K562 (cell line): ENCODE results near the gene MIP. TPM values are rescaled to one million over a fixed set of nuclear protein-coding genes. Genes with fewer than 3 reads are reported as not detected.
A peak's percentile ranks its signal among the peaks of the same experiment; 100 is the strongest.

Experiments
- CTBP1 ChIP-seq: fragments of 450-650 bp; IDR thresholded peaks from 2 replicates; pipeline ENCODE4 v1.6.1; 2016; ENCODE audit warnings: borderline replicate concordance
- DACH1 ChIP-seq: fragments of 450-650 bp; IDR thresholded peaks from 2 replicates; pipeline ENCODE4 v1.6.1; 2018; ENCODE audit not compliant: partially characterized antibody
- GTF2F1 ChIP-seq: IDR thresholded peaks from 2 replicates; pipeline ENCODE4 v1.6.1; 2011; ENCODE audit warnings: low read depth, low read length, improper control_type of control experiment
- KLF10 ChIP-seq: fragments of 250-450 bp; sonication (Bioruptor Pico); IDR thresholded peaks from 2 replicates; pipeline ENCODE4 v1.6.1; 2021; ENCODE audit warnings: matching md5 sums
- KLF13 ChIP-seq: fragments of 450-650 bp; IDR thresholded peaks from 2 replicates; pipeline ENCODE4 v1.6.1; 2016; ENCODE audit warnings: missing genetic modification characterization, low read depth, mild to moderate bottlenecking, missing compliant biosample characterization, moderate library complexity, borderline replicate concordance
- L3MBTL2 ChIP-seq: fragments of 450-650 bp; IDR thresholded peaks from 2 replicates; pipeline ENCODE4 v1.6.1; 2016; ENCODE audit warnings: mild to moderate bottlenecking, moderate library complexity
- LCOR ChIP-seq: sonication (generic); formaldehyde crosslinking; IDR thresholded peaks from 2 replicates; pipeline ENCODE4 v1.8.0; 2022; ENCODE audit warnings: mild to moderate bottlenecking, missing genetic modification reagents
- NELFE ChIP-seq: IDR thresholded peaks from 2 replicates; pipeline ENCODE4 v1.6.1; 2011; ENCODE audit warnings: mild to moderate bottlenecking; ENCODE audit not compliant: insufficient read depth, insufficient read length
- NFE2L1 ChIP-seq: fragments of 450-650 bp; IDR thresholded peaks from 2 replicates; pipeline ENCODE4 v1.6.1; 2016; ENCODE audit warnings: missing genetic modification characterization, low read depth, mild to moderate bottlenecking, missing compliant biosample characterization, moderate library complexity, borderline replicate concordance
- NONO ChIP-seq, 2 experiments: fragments of 200-400 bp in 1 of 2; fragments of 450-650 bp in 1 of 2; formaldehyde crosslinking in 1 of 2; IDR thresholded peaks; 2 replicates each; pipeline ENCODE4 v1.6.1; 2017; ENCODE audit warnings: low read depth in 2 of 2, mild to moderate bottlenecking in 2 of 2, moderate library complexity in 2 of 2, low read length in 1 of 2
- PTBP1 ChIP-seq: fragments of 200-400 bp; formaldehyde crosslinking; IDR thresholded peaks from 2 replicates; pipeline ENCODE4 v1.6.1; 2017; ENCODE audit warnings: low read depth, low read length
- RBM15 ChIP-seq: fragments of 200-400 bp; formaldehyde crosslinking; IDR thresholded peaks from 2 replicates; pipeline ENCODE4 v1.6.1; 2018; ENCODE audit warnings: mild to moderate bottlenecking, low read length, moderate library complexity; ENCODE audit not compliant: insufficient read depth
- STAT5B ChIP-seq: fragments of 250-450 bp; sonication (Bioruptor Pico); IDR thresholded peaks from 2 replicates; pipeline ENCODE4 v1.8.0; 2021; ENCODE audit warnings: mild to moderate bottlenecking, inconsistent platforms
- TARDBP ChIP-seq: fragments of 450-650 bp; IDR thresholded peaks from 2 replicates; pipeline ENCODE4 v1.6.1; 2016
- TRIM28 ChIP-seq: fragments of 450-650 bp; IDR thresholded peaks from 2 replicates; pipeline ENCODE4 v1.6.1; 2017
- ZC3H8 ChIP-seq: fragments of 450-650 bp; IDR thresholded peaks from 2 replicates; pipeline ENCODE4 v1.6.1; 2017
- ZNF584 ChIP-seq: fragments of 200-800 bp; sonication (Bioruptor generic); IDR thresholded peaks from 2 replicates; pipeline ENCODE4 v1.6.1; 2016; ENCODE audit warnings: low read depth, mild to moderate bottlenecking, missing genetic modification characterization, missing compliant biosample characterization
- ZNF695 ChIP-seq: fragments of 450-650 bp; formaldehyde crosslinking; IDR thresholded peaks from 2 replicates; pipeline ENCODE4 v1.4.0; 2020; ENCODE audit warnings: mild to moderate bottlenecking, moderate library complexity
- ZNF766 ChIP-seq: fragments of 200-800 bp; sonication (Bioruptor generic); conservative IDR thresholded peaks from 2 replicates; pipeline ENCODE4 v1.6.1; 2016; ENCODE audit warnings: missing genetic modification characterization, missing compliant biosample characterization
- ZNF780A ChIP-seq: fragments of 250-450 bp; sonication (Bioruptor Pico); IDR thresholded peaks from 2 replicates; pipeline ENCODE4 v1.5.0; 2021; ENCODE audit warnings: mild to moderate bottlenecking
- polyA plus RNA-seq, 8 experiments: library from polyadenylated mRNA; depleted of rRNA in 4 of 8; stranded (reverse) in 5 of 8; unstranded in 3 of 8; fragments of >200 nt; fragmentation: Nextera tagmentation in 2 of 8; fragmentation: Illumina TruSeq in 1 of 8; extraction: Ambion mirVana in 2 of 8; extraction: Trizol in 1 of 8; gene quantifications; 2 replicates each; pipeline versions ENCODE4 v1.2.1 to v1.2.3, GENCODE V29; 2011 to 2014; ENCODE audit warnings: inconsistent platforms in 1 of 8, missing spikeins in 1 of 8
- total RNA-seq, 7 experiments: library from RNA; depleted of rRNA in 6 of 7; stranded (reverse); fragments of >200 nt in 6 of 7; fragmentation: Illumina TruSeq in 2 of 7; extraction: Trizol in 2 of 7; gene quantifications; 2 replicates each; pipeline versions ENCODE4 v1.2.1 to v1.2.3, GENCODE V29; 2011 to 2021; ENCODE audit warnings: low replicate concordance in 1 of 7
- TF ChIP-seq, protein P1 (sequence below): fragments of 250-450 bp; sonication (Bioruptor Pico); IDR thresholded peaks from 2 replicates; pipeline ENCODE4 v1.5.0; 2021; ENCODE audit warnings: mild to moderate bottlenecking, moderate library complexity
- TF ChIP-seq, protein P2 (sequence below): fragments of 250-450 bp; sonication (Bioruptor Pico); IDR thresholded peaks from 2 replicates; pipeline ENCODE4 v1.5.0; 2022; ENCODE audit warnings: mild to moderate bottlenecking
- TF ChIP-seq, protein P3 (sequence below), 2 experiments: fragments of 450-650 bp; IDR thresholded peaks; 2 replicates each; pipeline ENCODE4 v1.6.1; 2016

Gene MIP
- total and polyA plus RNA-seq, 9 of the 15 experiments (the other 6 are each of a cell fraction or from before 2014, with no cell fraction given) = 0.09 to 0.36 (median 0.19) TPM; not detected in 5

DNA sequence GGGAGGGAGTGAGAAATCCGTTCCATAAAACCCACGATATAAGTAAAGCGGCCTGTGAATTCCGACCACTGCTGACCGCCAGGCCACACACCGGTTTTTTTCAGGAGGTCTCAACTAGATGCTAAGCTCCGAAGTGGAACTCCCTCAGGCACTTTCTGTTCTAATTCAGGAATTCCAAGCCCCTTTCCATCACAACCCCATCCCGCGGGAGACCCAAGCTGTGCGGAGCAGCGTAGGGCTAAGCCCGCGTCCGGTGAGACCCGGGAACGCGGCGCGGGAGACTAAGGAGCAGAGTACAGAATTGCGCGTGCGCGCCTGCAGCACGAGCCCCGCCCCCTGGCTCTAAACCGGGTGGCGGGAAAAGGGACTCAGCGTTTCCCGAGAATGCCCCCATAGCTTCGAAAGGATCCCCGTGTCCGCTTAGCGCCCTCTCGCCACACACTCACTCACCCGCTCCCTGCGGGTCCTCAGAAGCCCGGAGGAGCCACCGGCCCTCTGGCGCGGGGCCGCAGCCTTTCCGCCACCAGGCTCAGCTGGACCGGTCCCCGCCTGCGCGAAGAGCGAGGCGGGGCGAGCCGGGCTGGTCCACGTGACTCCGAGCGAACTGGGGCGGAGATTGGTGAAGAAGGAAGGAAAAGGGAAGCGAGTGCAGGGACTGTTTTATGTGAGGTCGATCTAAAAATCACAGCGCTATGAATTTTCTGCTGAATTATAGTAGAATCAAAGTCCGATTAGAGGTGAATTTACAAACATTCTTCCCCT is 5.4 kb downstream of the MIP start, which contains the start of gene TIMELESS (continued):
- TF ChIP-seq, protein P1, sequence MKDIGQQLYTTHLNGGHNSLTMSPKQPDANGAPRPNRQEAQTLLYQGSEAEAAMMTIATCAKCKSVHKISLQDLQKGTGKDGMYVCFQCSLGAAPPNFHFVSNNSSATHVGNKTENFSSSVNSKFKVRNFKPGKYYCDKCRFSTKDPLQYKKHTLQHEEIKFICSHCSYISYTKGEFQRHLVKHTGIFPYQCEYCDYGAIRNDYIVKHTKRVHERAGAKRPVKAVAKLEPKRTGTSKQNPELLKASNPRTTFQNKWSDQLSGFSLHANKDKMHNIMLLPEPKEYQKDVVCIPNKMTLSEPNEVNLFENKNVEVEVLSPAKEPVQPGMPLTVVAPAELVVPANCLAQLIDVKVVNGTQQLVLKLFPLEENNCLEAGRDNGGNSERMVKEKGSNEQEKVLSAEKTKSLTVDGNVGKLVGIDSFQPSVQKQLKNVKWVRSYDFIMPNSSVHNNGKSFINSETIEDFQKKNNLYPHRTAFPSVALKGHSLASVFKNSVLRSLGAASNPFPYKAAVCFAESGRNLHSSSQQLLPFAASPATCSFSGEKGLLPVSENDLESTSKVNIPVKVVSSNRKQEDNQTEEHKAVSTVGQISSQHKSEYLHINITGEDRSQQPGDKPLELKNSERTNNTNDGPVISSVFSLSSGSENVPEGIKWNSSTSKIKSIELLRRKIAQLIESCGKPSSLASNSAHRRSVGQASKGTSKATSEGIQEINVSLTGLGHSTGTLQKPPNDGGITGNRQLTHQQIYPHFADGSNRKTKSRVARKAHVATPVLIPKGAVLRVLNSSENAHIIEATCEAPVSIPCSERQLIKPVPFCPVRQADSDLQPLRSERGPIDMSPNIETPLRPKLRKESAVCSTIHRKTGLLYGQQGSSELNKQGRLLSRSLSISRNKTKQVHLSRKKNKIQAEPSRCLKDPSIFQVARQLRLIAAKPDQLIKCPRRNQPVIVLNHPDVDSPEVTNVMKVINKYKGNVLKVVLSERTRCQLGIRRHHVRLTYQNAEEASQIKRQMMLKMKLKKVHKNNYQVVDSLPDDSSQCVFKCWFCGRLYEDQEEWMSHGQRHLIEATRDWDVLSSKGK (CRISPR knock-in tag) = no peak
- TF ChIP-seq, protein P2, sequence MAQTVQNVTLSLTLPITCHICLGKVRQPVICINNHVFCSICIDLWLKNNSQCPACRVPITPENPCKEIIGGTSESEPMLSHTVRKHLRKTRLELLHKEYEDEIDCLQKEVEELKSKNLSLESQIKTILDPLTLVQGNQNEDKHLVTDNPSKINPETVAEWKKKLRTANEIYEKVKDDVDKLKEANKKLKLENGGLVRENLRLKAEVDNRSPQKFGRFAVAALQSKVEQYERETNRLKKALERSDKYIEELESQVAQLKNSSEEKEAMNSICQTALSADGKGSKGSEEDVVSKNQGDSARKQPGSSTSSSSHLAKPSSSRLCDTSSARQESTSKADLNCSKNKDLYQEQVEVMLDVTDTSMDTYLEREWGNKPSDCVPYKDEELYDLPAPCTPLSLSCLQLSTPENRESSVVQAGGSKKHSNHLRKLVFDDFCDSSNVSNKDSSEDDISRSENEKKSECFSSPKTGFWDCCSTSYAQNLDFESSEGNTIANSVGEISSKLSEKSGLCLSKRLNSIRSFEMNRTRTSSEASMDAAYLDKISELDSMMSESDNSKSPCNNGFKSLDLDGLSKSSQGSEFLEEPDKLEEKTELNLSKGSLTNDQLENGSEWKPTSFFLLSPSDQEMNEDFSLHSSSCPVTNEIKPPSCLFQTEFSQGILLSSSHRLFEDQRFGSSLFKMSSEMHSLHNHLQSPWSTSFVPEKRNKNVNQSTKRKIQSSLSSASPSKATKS (CRISPR knock-in tag) = no peak
- no peak for TF ChIP-seq TARDBP
- TF ChIP-seq TRIM28 = no peak
- no peak for TF ChIP-seq NELFE
- peak; percentile 47; the same call in 1 of the 2 replicates for TF ChIP-seq CTBP1
- TF ChIP-seq RBM15 = no peak
- no peak for TF ChIP-seq ZNF695
- peak in 1 of 2 experiments; percentile 10; a peak in 1 of 4 replicates for TF ChIP-seq NONO (IDR thresholded peaks at IDR 0.05; ENCODE audit: low read depth in 2 of 2, low read length in 1 of 2)
- TF ChIP-seq GTF2F1 = peak; percentile 35; the same call in 1 of the 2 replicates
- no peak for TF ChIP-seq ZC3H8
- peak; percentile 98 for TF ChIP-seq L3MBTL2
- no peak for TF ChIP-seq KLF10 (CRISPR knock-in tag)
- TF ChIP-seq ZNF780A (CRISPR knock-in tag) = no peak
- TF ChIP-seq ZNF584 (CRISPR knock-in tag) = no peak
- TF ChIP-seq, protein P3, sequence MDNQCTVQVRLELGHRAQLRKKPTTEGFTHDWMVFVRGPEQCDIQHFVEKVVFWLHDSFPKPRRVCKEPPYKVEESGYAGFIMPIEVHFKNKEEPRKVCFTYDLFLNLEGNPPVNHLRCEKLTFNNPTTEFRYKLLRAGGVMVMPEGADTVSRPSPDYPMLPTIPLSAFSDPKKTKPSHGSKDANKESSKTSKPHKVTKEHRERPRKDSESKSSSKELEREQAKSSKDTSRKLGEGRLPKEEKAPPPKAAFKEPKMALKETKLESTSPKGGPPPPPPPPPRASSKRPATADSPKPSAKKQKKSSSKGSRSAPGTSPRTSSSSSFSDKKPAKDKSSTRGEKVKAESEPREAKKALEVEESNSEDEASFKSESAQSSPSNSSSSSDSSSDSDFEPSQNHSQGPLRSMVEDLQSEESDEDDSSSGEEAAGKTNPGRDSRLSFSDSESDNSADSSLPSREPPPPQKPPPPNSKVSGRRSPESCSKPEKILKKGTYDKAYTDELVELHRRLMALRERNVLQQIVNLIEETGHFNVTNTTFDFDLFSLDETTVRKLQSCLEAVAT (IDR thresholded peaks at IDR 0.05) = no peak
- TF ChIP-seq LCOR (CRISPR knock-in tag) = peak; percentile 76; the same call in 1 of the 2 replicates
- peak; percentile 37; the same call in 1 of the 2 replicates for TF ChIP-seq ZNF766 (CRISPR knock-in tag)
- no peak for TF ChIP-seq NFE2L1
- no peak for TF ChIP-seq PTBP1
- TF ChIP-seq DACH1 = peak; percentile 82
- no peak for TF ChIP-seq STAT5B (CRISPR knock-in tag)
- peak; percentile 91 for TF ChIP-seq KLF13 (tag)
